Transverse colon (tissue), 4 donors: Measurements from ENCODE around the gene COPZ2.

Experiments used
- EP300 ChIP-seq: sonication (generic); formaldehyde crosslinking; IDR thresholded peaks from one replicate; pipeline ENCODE4 v1.6.1; 2017; ENCODE audit warnings: antibody characterized with exemption, low read depth
- POLR2A ChIP-seq: fragments of 450-650 bp; IDR thresholded peaks from one replicate; pipeline ENCODE4 v1.6.1; 2016; ENCODE audit warnings: antibody characterized with exemption, mild to moderate bottlenecking, moderate library complexity
- POLR2AphosphoS5 ChIP-seq, 3 donors: sonication (generic); formaldehyde crosslinking; IDR thresholded peaks; one replicate each; pipeline ENCODE4 v1.6.1; 2016; ENCODE audit warnings: antibody characterized with exemption in 3 of 3
- TF ChIP-seq, protein P1 (sequence below), 5 experiments: fragments of 200-600 bp in 3 of 5; fragments of 450-650 bp in 2 of 5; sonication (generic) in 3 of 5; IDR thresholded peaks; 1 replicate in 2 of 5; 2 replicates in 3 of 5; pipeline ENCODE4 v1.5.1; 2016 to 2017; ENCODE audit warnings: antibody characterized with exemption in 5 of 5, inconsistent platforms in 3 of 5, mild to moderate bottlenecking in 2 of 5, moderate library complexity in 1 of 5

DNA sequence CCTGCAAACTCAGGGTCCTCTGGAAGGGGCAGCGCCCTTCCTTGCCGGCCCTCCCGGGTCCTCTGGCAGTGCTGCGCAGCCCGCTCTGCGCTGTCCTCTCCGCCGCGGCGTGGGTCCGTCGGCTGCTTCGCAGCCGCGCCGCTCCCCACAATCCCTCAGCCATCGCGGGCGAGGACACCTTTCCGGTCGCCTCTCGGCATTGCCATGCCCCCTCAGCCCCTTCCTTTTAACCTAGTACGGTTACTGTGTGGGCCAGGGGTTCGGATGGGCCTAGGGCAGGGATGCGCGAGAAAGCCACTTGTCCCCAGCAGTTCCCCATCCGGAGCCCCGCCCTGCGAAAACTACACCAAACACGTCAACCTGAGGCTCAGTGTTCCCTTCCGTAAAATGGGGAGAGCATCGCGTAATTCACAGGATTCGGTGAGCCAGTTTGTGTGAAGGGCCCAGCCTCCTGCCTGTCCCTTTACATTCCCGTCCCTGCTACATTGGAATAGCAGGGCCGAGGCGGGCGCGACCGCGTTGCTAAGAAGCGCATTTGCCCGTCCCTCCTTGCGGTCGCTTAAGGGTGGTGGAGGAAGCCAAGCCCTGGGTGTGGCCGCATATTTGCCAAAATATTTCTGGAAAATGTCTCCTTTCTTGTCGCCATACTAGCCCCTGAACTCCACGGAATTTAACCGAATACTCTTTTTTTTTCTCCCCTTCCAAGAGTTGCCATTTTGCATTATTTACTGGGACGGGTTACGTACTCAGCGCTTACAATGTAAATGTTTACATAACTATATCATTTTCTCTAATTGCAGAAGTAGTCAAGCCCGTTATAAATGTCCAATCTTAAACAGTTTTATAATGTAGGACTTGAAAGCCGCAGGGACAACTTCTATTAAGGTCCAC lies 13.2 kb downstream of the COPZ2 start:
- TF ChIP-seq, protein P1, sequence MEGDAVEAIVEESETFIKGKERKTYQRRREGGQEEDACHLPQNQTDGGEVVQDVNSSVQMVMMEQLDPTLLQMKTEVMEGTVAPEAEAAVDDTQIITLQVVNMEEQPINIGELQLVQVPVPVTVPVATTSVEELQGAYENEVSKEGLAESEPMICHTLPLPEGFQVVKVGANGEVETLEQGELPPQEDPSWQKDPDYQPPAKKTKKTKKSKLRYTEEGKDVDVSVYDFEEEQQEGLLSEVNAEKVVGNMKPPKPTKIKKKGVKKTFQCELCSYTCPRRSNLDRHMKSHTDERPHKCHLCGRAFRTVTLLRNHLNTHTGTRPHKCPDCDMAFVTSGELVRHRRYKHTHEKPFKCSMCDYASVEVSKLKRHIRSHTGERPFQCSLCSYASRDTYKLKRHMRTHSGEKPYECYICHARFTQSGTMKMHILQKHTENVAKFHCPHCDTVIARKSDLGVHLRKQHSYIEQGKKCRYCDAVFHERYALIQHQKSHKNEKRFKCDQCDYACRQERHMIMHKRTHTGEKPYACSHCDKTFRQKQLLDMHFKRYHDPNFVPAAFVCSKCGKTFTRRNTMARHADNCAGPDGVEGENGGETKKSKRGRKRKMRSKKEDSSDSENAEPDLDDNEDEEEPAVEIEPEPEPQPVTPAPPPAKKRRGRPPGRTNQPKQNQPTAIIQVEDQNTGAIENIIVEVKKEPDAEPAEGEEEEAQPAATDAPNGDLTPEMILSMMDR (IDR thresholded peaks at IDR 0.05) = no peak
- TF ChIP-seq POLR2AphosphoS5 (IDR thresholded peaks at IDR 0.05) (no peak), EP300 (no peak), POLR2A (no peak)
